ENCODE results near the gene NLGN1. TPM values are rescaled to one million over a fixed set of nuclear protein-coding genes. Genes with fewer than 3 reads are reported as not detected.

The NLGN1 gene
- total and polyA plus RNA-seq, 8 donors, result 3.1 to 11.9 (median 8.0) TPM

DNA sequence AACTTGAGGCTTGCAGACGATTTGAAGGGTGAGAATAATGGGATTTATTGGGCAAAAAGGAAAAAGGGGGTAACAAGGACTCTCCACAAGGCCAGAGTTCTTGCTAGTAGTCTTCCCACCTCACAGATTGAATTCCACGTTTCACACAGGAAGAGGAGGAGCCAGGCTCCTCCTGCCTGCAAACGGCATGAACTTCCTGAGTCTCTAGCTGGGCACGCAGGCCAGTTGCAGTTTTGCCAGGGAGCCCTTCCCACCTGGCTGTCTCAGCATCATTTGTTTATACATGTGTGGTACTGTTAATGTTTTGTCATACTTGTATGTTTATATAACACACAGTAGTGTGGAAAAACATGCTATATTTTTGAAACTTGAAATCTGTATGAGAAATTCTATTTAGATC, 155.0 kb downstream of the NLGN1 start:
- no peaks in the 10 kb centered on the region for H3K27me3 ChIP-seq
- DNase-seq (peak in 1 of 4 donors; percentile 53), ATAC-seq (no peak)
- no peaks in the 10 kb centered on the region for H3K9me3 ChIP-seq
- no peak for TF ChIP-seq CTCF (IDR thresholded peaks at IDR 0.05)
- no peak overlapping the region for H3K27ac ChIP-seq
- no peak overlapping the region for H3K4me3 ChIP-seq
- intact Hi-C loops (cut with DNase I), result no loop called here
- H3K36me3 ChIP-seq, result no peaks in the 10 kb centered on the region
- no peaks in the 10 kb centered on the region for H3K4me1 ChIP-seq

- DNase-seq (peak in 2 of 4 donors; percentile 31 to 61), ATAC-seq (peak; percentile 74)
- intact Hi-C loops (cut with DNase I), result no loop called here
- Histone ChIP-seq H3K9me3 (no peaks in the 10 kb centered on the region), H3K36me3 (no peaks in the 10 kb centered on the region), H3K4me1 (no peaks in the 10 kb centered on the region), H3K27me3 (no peaks in the 10 kb centered on the region), H3K4me3 (no peak overlapping the region), H3K27ac (no peak overlapping the region)
- TF ChIP-seq CTCF (IDR thresholded peaks at IDR 0.05), result peak; percentile 46 to 67
These were observed 156.2 kb downstream of the NLGN1 start for GRCh38 chr3:173553635-173554280.

DNA sequence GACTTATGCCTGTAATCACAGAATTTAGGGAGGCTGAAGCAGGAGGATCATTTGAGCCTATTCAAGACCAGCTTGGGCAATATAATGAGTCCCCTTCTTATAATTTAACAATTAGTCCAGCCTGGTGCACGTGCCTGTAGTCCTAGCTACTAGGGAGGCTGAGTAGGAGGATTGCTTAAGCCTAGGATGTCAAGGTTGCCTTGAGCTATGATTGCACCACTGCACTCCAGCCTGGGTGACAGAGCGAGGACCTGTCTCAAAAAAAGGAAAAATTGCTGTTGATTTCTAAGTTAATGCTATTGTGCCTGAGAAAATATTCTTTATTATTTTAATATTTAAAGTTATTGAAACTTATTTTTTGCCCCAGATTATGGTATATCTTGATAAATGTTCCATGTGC, 159.0 kb downstream of the NLGN1 start:
- ATAC-seq, result no peak
- Histone ChIP-seq H3K27ac (no peak overlapping the region), H3K4me3 (no peak overlapping the region), H3K36me3 (no peaks in the 10 kb centered on the region), H3K4me1 (no peaks in the 10 kb centered on the region), H3K27me3 (no peaks in the 10 kb centered on the region), H3K9me3 (no peaks in the 10 kb centered on the region)
- TF ChIP-seq CTCF (IDR thresholded peaks at IDR 0.05), result no peak
- intact Hi-C loops (cut with DNase I), result no loop called here
- DNase-seq, result no peak

GRCh38 chr3:173567997-173568396, 170.5 kb downstream of the NLGN1 start:
- H3K27ac ChIP-seq, result no peak overlapping the region
- H3K9me3 ChIP-seq, result no peaks in the 10 kb centered on the region
- no peak for TF ChIP-seq CTCF (IDR thresholded peaks at IDR 0.05)
- no peaks in the 10 kb centered on the region for H3K36me3 ChIP-seq
- intact Hi-C loops (cut with DNase I), result no loop called here
- H3K4me1 ChIP-seq, result no peaks in the 10 kb centered on the region
- H3K27me3 ChIP-seq, result no peaks in the 10 kb centered on the region
- no peak for DNase-seq
- ATAC-seq, result no peak
- no peak overlapping the region for H3K4me3 ChIP-seq

- no peaks in the 10 kb centered on the region for H3K27me3 ChIP-seq
- no peak overlapping the region for H3K27ac ChIP-seq
- no peaks in the 10 kb centered on the region for H3K36me3 ChIP-seq
- H3K9me3 ChIP-seq, result no peaks in the 10 kb centered on the region
- DNase-seq (peak in 1 of 4 donors; percentile 38), ATAC-seq (no peak)
- H3K4me3 ChIP-seq, result no peak overlapping the region
- no peaks in the 10 kb centered on the region for H3K4me1 ChIP-seq
- intact Hi-C loops (cut with DNase I), result no loop called here
- no peak for TF ChIP-seq CTCF (IDR thresholded peaks at IDR 0.05)
These were observed 171.1 kb downstream of the NLGN1 start for GRCh38 chr3:173568623-173569022.
